ENCODE measurements around the gene B3GNT9.

The B3GNT9 gene

DNA sequence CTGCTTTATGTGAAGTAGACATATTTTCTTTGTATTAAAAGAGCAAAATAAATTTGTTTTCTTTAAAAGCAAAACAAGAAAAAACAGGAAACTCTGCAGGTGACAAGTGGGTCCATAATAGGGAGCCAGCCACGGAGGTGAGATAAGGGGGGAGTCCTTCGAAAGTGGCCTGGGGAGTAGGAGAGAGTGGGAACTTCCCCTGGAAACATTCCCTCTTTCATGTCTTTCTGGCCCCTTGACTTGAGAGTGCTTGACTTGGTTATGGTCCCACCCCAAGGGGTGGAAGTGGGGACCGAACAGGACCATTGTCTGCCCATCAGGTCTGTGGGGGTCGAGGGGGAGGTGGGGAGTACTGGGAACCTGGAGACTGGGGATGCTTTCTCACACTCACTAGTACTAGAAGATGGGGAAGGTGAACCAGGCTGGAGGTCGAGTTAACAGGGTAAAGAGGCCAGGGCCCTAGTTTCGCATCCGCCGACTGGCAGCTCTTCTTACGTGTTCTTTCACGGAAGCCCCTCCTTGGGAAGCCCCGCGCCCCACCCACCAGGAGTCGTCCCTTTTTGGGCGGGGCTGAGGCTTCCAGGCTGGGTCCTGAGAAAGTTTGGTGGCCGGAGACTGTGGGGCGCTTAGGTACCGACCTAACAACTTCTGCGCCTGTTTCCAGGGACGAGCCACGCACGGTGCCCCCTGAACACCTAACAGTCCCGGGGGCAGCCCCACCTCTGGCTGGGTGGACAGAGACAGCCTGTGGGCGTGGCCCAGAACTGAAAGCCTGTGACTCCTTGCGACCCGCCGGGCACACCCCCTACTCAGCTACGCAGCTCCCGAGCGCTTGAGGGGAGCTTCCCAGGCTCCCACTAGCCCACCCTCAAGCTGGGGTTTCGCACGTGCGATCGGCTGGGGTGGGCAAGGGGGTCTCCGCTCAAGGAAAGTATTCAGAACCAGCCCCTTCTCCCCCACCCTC, 8.1 kb upstream of the B3GNT9 start:
- no peak overlapping the region for H3K27ac Mint-ChIP-seq
- H3K27me3 Mint-ChIP-seq (ENCODE audit: low read depth, poor library complexity): peaks cover 100% of the 10 kb centered on the region
- H3K36me3 Mint-ChIP-seq (ENCODE audit: low read depth): no peaks in the 10 kb centered on the region
- no peak for DNase-seq
- H3K4me3 Mint-ChIP-seq: peak overlapping the region; percentile 66
- TF ChIP-seq, protein P1, sequence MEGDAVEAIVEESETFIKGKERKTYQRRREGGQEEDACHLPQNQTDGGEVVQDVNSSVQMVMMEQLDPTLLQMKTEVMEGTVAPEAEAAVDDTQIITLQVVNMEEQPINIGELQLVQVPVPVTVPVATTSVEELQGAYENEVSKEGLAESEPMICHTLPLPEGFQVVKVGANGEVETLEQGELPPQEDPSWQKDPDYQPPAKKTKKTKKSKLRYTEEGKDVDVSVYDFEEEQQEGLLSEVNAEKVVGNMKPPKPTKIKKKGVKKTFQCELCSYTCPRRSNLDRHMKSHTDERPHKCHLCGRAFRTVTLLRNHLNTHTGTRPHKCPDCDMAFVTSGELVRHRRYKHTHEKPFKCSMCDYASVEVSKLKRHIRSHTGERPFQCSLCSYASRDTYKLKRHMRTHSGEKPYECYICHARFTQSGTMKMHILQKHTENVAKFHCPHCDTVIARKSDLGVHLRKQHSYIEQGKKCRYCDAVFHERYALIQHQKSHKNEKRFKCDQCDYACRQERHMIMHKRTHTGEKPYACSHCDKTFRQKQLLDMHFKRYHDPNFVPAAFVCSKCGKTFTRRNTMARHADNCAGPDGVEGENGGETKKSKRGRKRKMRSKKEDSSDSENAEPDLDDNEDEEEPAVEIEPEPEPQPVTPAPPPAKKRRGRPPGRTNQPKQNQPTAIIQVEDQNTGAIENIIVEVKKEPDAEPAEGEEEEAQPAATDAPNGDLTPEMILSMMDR (IDR thresholded peaks at IDR 0.05): no peak
- peaks cover 9% of the 10 kb centered on the region for H3K4me1 Mint-ChIP-seq
- peaks cover 4% of the 10 kb centered on the region for H3K9me3 Mint-ChIP-seq

DNA sequence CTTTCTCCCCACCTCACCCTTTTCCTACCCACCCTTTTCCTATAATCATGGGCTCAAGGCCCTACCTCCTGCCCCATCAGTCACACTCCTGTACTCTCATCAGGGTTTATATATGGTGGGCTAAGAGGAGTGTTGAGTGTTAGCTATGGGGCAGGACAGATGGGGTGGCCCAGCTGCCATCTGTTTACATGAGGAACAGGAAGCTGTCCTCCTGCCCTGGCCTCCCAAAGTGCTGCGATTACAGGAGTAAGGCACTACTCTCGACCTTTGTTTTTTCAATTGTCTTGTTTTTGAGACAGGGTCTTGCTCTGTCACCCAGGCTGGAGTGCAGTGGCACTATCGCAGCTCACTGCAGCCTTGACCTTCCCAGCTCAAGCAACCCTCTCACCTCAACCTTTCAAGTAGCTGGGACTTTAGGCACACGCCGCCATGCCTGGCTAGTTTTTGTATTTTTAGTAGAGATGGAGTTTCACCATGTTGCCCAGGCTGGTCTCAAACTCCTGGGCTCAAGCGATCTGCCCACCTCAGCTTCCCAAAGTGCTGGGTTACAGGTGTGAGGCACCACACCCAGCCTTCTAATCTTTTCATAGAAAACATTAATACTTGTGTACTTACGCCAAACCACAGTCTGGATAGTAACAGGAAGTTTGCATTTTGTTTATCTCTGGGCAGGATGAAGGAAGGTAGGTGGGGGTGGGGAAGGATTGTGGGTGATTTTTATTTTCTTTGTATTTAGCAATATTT, 7.3 kb upstream of the B3GNT9 start:
- no peaks in the 10 kb centered on the region for H3K36me3 Mint-ChIP-seq (ENCODE audit: low read depth)
- H3K4me1 Mint-ChIP-seq: peaks cover 9% of the 10 kb centered on the region
- peaks cover 4% of the 10 kb centered on the region for H3K9me3 Mint-ChIP-seq
- peak overlapping the region; percentile 66 for H3K4me3 Mint-ChIP-seq
- no peak for DNase-seq
- peaks cover 100% of the 10 kb centered on the region for H3K27me3 Mint-ChIP-seq (ENCODE audit: low read depth, poor library complexity)
- TF ChIP-seq, protein P1 (IDR thresholded peaks at IDR 0.05): no peak
- no peak overlapping the region for H3K27ac Mint-ChIP-seq

DNA sequence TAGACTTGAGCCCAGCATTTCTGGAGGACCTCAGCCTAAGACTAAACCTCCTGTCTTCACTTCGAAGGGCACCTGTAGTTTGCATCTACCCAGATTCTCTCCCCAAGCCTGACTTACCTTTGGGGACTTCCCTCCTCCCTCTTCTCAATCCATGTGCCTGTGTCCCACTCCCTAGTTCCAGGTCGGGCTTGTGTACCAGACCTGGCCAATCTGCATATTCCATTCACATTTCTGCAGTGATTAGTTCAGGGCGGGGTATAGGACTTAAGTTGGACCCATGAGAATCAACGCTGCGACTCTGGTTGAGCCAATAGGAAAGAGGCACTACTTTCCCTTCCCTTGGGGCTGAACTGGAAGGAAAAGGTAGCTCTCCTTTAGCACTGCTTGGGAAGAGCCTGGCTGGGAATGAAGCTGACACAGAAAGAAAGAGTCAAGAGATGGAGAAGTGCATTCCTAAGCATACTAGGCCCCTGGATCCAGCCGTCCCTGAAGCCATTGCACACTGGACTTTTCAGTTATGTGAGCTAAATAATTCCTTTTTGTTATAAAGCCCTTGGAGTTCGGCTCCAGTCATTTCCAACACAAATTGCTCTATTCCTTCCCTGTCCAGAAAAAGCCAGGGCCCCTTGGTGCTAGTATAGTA, 6.4 kb upstream of the B3GNT9 start:
- H3K4me3 Mint-ChIP-seq: no peak overlapping the region
- peaks cover 4% of the 10 kb centered on the region for H3K9me3 Mint-ChIP-seq
- peaks cover 100% of the 10 kb centered on the region for H3K27me3 Mint-ChIP-seq (ENCODE audit: low read depth, poor library complexity)
- TF ChIP-seq, protein P1 (IDR thresholded peaks at IDR 0.05): no peak
- DNase-seq: no peak
- H3K4me1 Mint-ChIP-seq: peaks cover 9% of the 10 kb centered on the region
- H3K27ac Mint-ChIP-seq: no peak overlapping the region
- H3K36me3 Mint-ChIP-seq (ENCODE audit: low read depth): no peaks in the 10 kb centered on the region

DNA sequence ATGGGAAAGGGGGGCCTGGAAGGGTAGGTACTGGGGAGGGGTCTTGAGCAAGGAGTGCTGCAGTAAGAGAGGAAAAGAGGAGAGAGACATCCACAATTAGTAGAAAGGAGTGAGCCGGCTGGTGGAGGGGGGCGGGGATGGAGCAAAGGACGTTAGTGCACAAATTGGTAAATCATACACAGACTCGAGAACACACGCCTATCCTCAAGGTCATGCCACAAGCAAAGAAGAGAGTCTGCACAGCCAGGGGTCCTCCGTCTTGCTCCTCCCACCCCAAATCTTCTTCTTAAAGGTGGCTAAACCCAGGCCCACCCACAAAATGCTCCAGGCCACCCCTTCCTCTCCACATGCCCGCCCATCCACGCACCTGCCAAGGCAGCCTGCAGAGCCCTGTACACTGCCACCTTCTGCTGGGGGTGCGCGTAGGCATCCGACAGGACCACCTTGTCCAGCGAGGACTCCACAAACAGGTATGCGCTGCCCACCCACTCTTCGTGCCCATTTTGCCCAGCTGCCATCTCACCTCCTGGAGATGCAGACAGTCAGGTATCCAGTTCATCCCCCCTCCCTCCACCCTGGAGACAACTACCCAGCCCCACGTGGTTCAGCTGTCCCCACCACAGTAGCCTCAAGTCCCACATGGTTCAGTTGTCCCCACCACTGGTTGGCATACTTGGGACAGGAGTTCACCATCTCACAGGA, 5.5 kb upstream of the B3GNT9 start:
- peaks cover 100% of the 10 kb centered on the region for H3K27me3 Mint-ChIP-seq (ENCODE audit: low read depth, poor library complexity)

More for the DNA sequence above, 5.5 kb upstream of the B3GNT9 start:
- H3K36me3 Mint-ChIP-seq (ENCODE audit: low read depth): no peaks in the 10 kb centered on the region
- H3K27ac Mint-ChIP-seq: no peak overlapping the region
- no peak for DNase-seq
- H3K4me3 Mint-ChIP-seq: no peak overlapping the region
- TF ChIP-seq, protein P1 (IDR thresholded peaks at IDR 0.05): no peak
- peaks cover 10% of the 10 kb centered on the region for H3K4me1 Mint-ChIP-seq
- H3K9me3 Mint-ChIP-seq: peaks cover 4% of the 10 kb centered on the region
